ENCODE measurements around the gene NLRP5.

DNA sequence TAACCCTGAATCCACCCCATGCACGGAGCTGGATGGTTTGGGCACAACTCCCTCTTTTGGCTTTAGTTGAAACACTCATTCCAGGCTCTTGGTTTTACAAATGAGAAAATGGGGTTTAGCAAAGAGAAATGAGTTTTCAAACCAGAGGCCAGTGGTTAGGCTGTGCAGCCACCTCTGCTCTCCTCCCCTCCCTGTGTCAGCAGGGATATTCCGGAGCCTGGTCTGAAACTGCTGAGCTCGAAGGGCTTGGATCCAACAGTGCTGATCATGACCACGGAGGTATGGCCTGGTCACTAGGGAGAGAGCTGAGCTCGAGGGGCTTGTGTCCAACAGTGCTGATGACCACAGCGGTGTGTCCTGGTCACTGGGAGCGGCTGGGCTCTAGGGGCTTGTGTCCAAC, 93.0 kb downstream of the NLRP5 start:
- TF ChIP-seq CTCF (conservative IDR thresholded peaks at IDR 0.05; ENCODE audit: low read length) (no peak), EZH2phosphoT487 (IDR thresholded peaks at IDR 0.05; ENCODE audit: borderline replicate concordance, low read depth, low read length) (no peak)
